Measurements from ENCODE around the gene CST4. TPM values are rescaled to one million over a fixed set of nuclear protein-coding genes. Genes with fewer than 3 reads are reported as not detected.
"Not testable (repeated sequence)": the region's sequence is repeated elsewhere in the genome, so short reads cannot be mapped to it uniquely, and the experiment has no call there.

Gene CST4
- total RNA-seq, 2 donors from 2014 or later = 2.0 to 2.3 TPM

GRCh38 chr20:23725102-23725501 is 36.3 kb upstream of the CST4 start:
- no peaks in the 10 kb centered on the region for H3K36me3 ChIP-seq (ENCODE audit: control insufficient read depth, insufficient read depth, low read length)
- H3K27me3 Mint-ChIP-seq (ENCODE audit: insufficient read depth) = no peaks in the 10 kb centered on the region
- WGBS, 2 experiments (ENCODE audit: insufficient coverage in 1 of 2, insufficient read length in 1 of 2) = 95 to 100% methylated on average over 3 of the region's 3 CpGs
- no peak overlapping the region for H3K27ac Mint-ChIP-seq
- no peak overlapping the region for H3K4me3 ChIP-seq (ENCODE audit: low read length)
- H3K4me3 Mint-ChIP-seq = no peak overlapping the region
- H3K9me3 ChIP-seq (ENCODE audit: control insufficient read depth, low read length) = no peaks in the 10 kb centered on the region
- H3K4me1 ChIP-seq (ENCODE audit: control insufficient read depth, insufficient read depth, low read length) = no peaks in the 10 kb centered on the region
- no peak for DNase-seq
- no peak overlapping the region for H3K9ac ChIP-seq (ENCODE audit: extremely low read depth, low read length, poor library complexity, severe bottlenecking)
- H3K9me3 Mint-ChIP-seq = peaks cover 5% of the 10 kb centered on the region
- H3K27me3 ChIP-seq (ENCODE audit: control insufficient read depth, insufficient read depth, low read length, poor library complexity, severe bottlenecking) = no peaks in the 10 kb centered on the region
- H3K36me3 Mint-ChIP-seq (ENCODE audit: low read depth) = no peaks in the 10 kb centered on the region
- peaks cover 21% of the 10 kb centered on the region for H3K4me1 Mint-ChIP-seq
- no peak overlapping the region for H3K27ac ChIP-seq (ENCODE audit: low read depth, low read length)
- TF ChIP-seq CTCF (conservative IDR thresholded peaks at IDR 0.05) = no peak

GRCh38 chr20:23723659-23724307 is 34.9 kb upstream of the CST4 start:
- H3K27ac Mint-ChIP-seq; H3K36me3 Mint-ChIP-seq (ENCODE audit: low read depth): not testable (repeated sequence)
- peak; percentile 85 for DNase-seq

GRCh38 chr20:23722851-23723250 is 34.0 kb upstream of the CST4 start:
- H3K36me3 Mint-ChIP-seq (ENCODE audit: low read depth); H3K4me1 ChIP-seq (ENCODE audit: control insufficient read depth, insufficient read depth, low read length); H3K9ac ChIP-seq (ENCODE audit: extremely low read depth, low read length, poor library complexity, severe bottlenecking); H3K36me3 ChIP-seq (ENCODE audit: control insufficient read depth, insufficient read depth, low read length); H3K9me3 Mint-ChIP-seq; H3K4me3 ChIP-seq (ENCODE audit: low read length); H3K4me3 Mint-ChIP-seq; H3K27me3 ChIP-seq (ENCODE audit: control insufficient read depth, insufficient read depth, low read length, poor library complexity, severe bottlenecking); H3K9me3 ChIP-seq (ENCODE audit: control insufficient read depth, low read length); H3K27ac ChIP-seq (ENCODE audit: low read depth, low read length); H3K27me3 Mint-ChIP-seq (ENCODE audit: insufficient read depth); H3K27ac Mint-ChIP-seq: not testable (repeated sequence)
- TF ChIP-seq CTCF (conservative IDR thresholded peaks at IDR 0.05) = peak; percentile 48
- 76 to 82% methylated on average over 2 to 5 of the region's 5 CpGs for WGBS, 2 experiments (ENCODE audit: insufficient coverage in 1 of 2, insufficient read length in 1 of 2)
- peaks cover 25% of the 10 kb centered on the region for H3K4me1 Mint-ChIP-seq
- peak; percentile 82 for DNase-seq

More at GRCh38 chr20:23723659-23724307, 34.9 kb upstream of the CST4 start:
- not testable (repeated sequence) for H3K27me3 ChIP-seq (ENCODE audit: control insufficient read depth, insufficient read depth, low read length, poor library complexity, severe bottlenecking); H3K27me3 Mint-ChIP-seq (ENCODE audit: insufficient read depth); H3K4me1 ChIP-seq (ENCODE audit: control insufficient read depth, insufficient read depth, low read length); H3K9me3 ChIP-seq (ENCODE audit: control insufficient read depth, low read length); H3K4me3 Mint-ChIP-seq; H3K9me3 Mint-ChIP-seq; H3K9ac ChIP-seq (ENCODE audit: extremely low read depth, low read length, poor library complexity, severe bottlenecking); H3K36me3 ChIP-seq (ENCODE audit: control insufficient read depth, insufficient read depth, low read length); H3K4me3 ChIP-seq (ENCODE audit: low read length); H3K27ac ChIP-seq (ENCODE audit: low read depth, low read length)
- H3K4me1 Mint-ChIP-seq = peaks cover 25% of the 10 kb centered on the region
- peak; percentile 83 for TF ChIP-seq CTCF (conservative IDR thresholded peaks at IDR 0.05)
- WGBS, 2 experiments (ENCODE audit: insufficient coverage in 1 of 2, insufficient read length in 1 of 2) = 91% methylated on average over 1 of the region's 2 CpGs; no CpG with 5 or more reads in 1 of the 2 experiments
